Measurements from ENCODE around the gene VASN. TPM values are rescaled to one million over a fixed set of nuclear protein-coding genes. Genes with fewer than 3 reads are reported as not detected.

Gene VASN
- total and polyA plus RNA-seq, 3 experiments from 2014 or later = 0.31 TPM; not detected in 2

- no peaks in the 10 kb centered on the region for H3K27me3 ChIP-seq (ENCODE audit: insufficient read depth, low read length, poor library complexity, severe bottlenecking)
- no peaks in the 10 kb centered on the region for H3K4me1 ChIP-seq (ENCODE audit: insufficient read depth, low read length)
- Mint-ChIP-seq H3K4me1 (peaks cover 23 to 43% (median 31%) of the 10 kb centered on the region in 3 donors), H3K27me3 (peaks cover 0 to 9% of the 10 kb centered on the region in 2 donors), H3K4me3 (peak overlapping the region in 1 of 7 donors; percentile 82), H3K36me3 (peaks cover 4 to 88% (median 9%) of the 10 kb centered on the region in 3 donors), H3K9me3 (peaks cover 0 to 5% (median 0%) of the 10 kb centered on the region in 5 donors), H3K27ac (peak overlapping the region in 4 of 8 donors; percentile 19 to 87 (median 70))
- no peak overlapping the region for H3K27ac ChIP-seq (ENCODE audit: low read depth, low read length)
- no peak for DNase-seq
- CTCF ChIA-PET = interaction anchor here (0.6 to 3.5 kb wide), 26 partner anchors 10 to 490 kb away, joined by 3 to 34 read pairs (median 6); partner anchors contain the start of genes CORO7 and PAM16
- no peak overlapping the region for H3K4me3 ChIP-seq (ENCODE audit: low read length)
- H3K9me3 ChIP-seq (ENCODE audit: low read length) = no peaks in the 10 kb centered on the region
- POLR2A ChIA-PET = no interaction called here
- peaks cover 83% of the 10 kb centered on the region for H3K36me3 ChIP-seq (ENCODE audit: insufficient read depth, low read length)
Measured at GRCh38 chr16:4403133-4403949, 31.7 kb downstream of the VASN start.

- H3K27ac ChIP-seq (ENCODE audit: low read depth, low read length) = no peak overlapping the region
- H3K27me3 Mint-ChIP-seq = peaks cover 0 to 8% of the 10 kb centered on the region in 2 donors
- peak in 2 of 5 donors; percentile 34 to 55 for DNase-seq
- H3K4me3 Mint-ChIP-seq = peak overlapping the region in 5 of 7 donors; percentile 22 to 82 (median 60)
- POLR2A ChIA-PET = no interaction called here
- H3K9me3 Mint-ChIP-seq = peaks cover 0 to 5% (median 0%) of the 10 kb centered on the region in 5 donors
- no peaks in the 10 kb centered on the region for H3K27me3 ChIP-seq (ENCODE audit: insufficient read depth, low read length, poor library complexity, severe bottlenecking)
- peaks cover 20 to 45% (median 26%) of the 10 kb centered on the region in 3 donors for H3K4me1 Mint-ChIP-seq
- H3K27ac Mint-ChIP-seq = peak overlapping the region; percentile 43 to 89 (median 81)
- H3K36me3 ChIP-seq (ENCODE audit: insufficient read depth, low read length) = peaks cover 87% of the 10 kb centered on the region
- H3K9me3 ChIP-seq (ENCODE audit: low read length) = no peaks in the 10 kb centered on the region
- H3K4me3 ChIP-seq (ENCODE audit: low read length) = no peak overlapping the region
- no peaks in the 10 kb centered on the region for H3K4me1 ChIP-seq (ENCODE audit: insufficient read depth, low read length)
- H3K36me3 Mint-ChIP-seq = peaks cover 4 to 92% (median 9%) of the 10 kb centered on the region in 3 donors
- CTCF ChIA-PET = interaction anchor here (1.3 to 3.5 kb wide), 6 partner anchors 9 to 144 kb away, joined by 3 to 34 read pairs (median 8); no protein-coding TSS in a partner anchor
Measured at GRCh38 chr16:4404247-4404966, 32.8 kb downstream of the VASN start.

GRCh38 chr16:4404967-4405696 is 33.5 kb downstream of the VASN start:
- peaks cover 0 to 5% (median 0%) of the 10 kb centered on the region in 5 donors for H3K9me3 Mint-ChIP-seq
- no peaks in the 10 kb centered on the region for H3K27me3 ChIP-seq (ENCODE audit: insufficient read depth, low read length, poor library complexity, severe bottlenecking)
- DNase-seq = no peak
- peak overlapping the region in 5 of 7 donors; percentile 22 to 82 (median 60) for H3K4me3 Mint-ChIP-seq
- H3K4me1 Mint-ChIP-seq = peaks cover 17 to 42% (median 23%) of the 10 kb centered on the region in 3 donors
- H3K27ac ChIP-seq (ENCODE audit: low read depth, low read length) = no peak overlapping the region
- no peaks in the 10 kb centered on the region for H3K9me3 ChIP-seq (ENCODE audit: low read length)
- H3K4me3 ChIP-seq (ENCODE audit: low read length) = no peak overlapping the region
- CTCF ChIA-PET = interaction anchor here (0.9 to 3.5 kb wide), 3 partner anchors 31 to 50 kb away, joined by 3 to 12 read pairs (median 4); no protein-coding TSS in a partner anchor
- POLR2A ChIA-PET = no interaction called here
- peaks cover 5% of the 10 kb centered on the region for H3K4me1 ChIP-seq (ENCODE audit: insufficient read depth, low read length)
- H3K27ac Mint-ChIP-seq = peak overlapping the region in 6 of 8 donors; percentile 43 to 93 (median 82)
- peaks cover 0 to 7% of the 10 kb centered on the region in 2 donors for H3K27me3 Mint-ChIP-seq
- H3K36me3 ChIP-seq (ENCODE audit: insufficient read depth, low read length) = peaks cover 87% of the 10 kb centered on the region
- peaks cover 4 to 90% (median 9%) of the 10 kb centered on the region in 3 donors for H3K36me3 Mint-ChIP-seq

GRCh38 chr16:4407543-4408322 is 36.1 kb downstream of the VASN start:
- peaks cover 0 to 5% of the 10 kb centered on the region in 2 donors for H3K27me3 Mint-ChIP-seq
- peak overlapping the region in 1 of 7 donors; percentile 32 for H3K4me3 Mint-ChIP-seq
- peak overlapping the region in 1 of 8 donors; percentile 87 for H3K27ac Mint-ChIP-seq
- DNase-seq = peak in 1 of 5 donors; percentile 13
- Histone ChIP-seq H3K27ac (ENCODE audit: low read depth, low read length) (no peak overlapping the region), H3K4me1 (ENCODE audit: insufficient read depth, low read length) (peaks cover 15% of the 10 kb centered on the region), H3K4me3 (ENCODE audit: low read length) (no peak overlapping the region), H3K27me3 (ENCODE audit: insufficient read depth, low read length, poor library complexity, severe bottlenecking) (no peaks in the 10 kb centered on the region), H3K36me3 (ENCODE audit: insufficient read depth, low read length) (peaks cover 93% of the 10 kb centered on the region), H3K9me3 (ENCODE audit: low read length) (no peaks in the 10 kb centered on the region)
- peaks cover 0 to 91% (median 7%) of the 10 kb centered on the region in 3 donors for H3K36me3 Mint-ChIP-seq
- ChIA-PET POLR2A (no interaction called here), CTCF (no interaction called here)
- peaks cover 21 to 44% (median 34%) of the 10 kb centered on the region in 3 donors for H3K4me1 Mint-ChIP-seq
- H3K9me3 Mint-ChIP-seq = peaks cover 0 to 5% (median 0%) of the 10 kb centered on the region in 5 donors

GRCh38 chr16:4408323-4408690 is 36.7 kb downstream of the VASN start:
- H3K4me3 ChIP-seq (ENCODE audit: low read length) = no peak overlapping the region
- H3K27me3 ChIP-seq (ENCODE audit: insufficient read depth, low read length, poor library complexity, severe bottlenecking) = no peaks in the 10 kb centered on the region
- H3K36me3 Mint-ChIP-seq = peaks cover 0 to 93% (median 7%) of the 10 kb centered on the region in 3 donors
- peaks cover 25 to 46% (median 40%) of the 10 kb centered on the region in 3 donors for H3K4me1 Mint-ChIP-seq
- peaks cover 21% of the 10 kb centered on the region for H3K4me1 ChIP-seq (ENCODE audit: insufficient read depth, low read length)
- DNase-seq = peak in 1 of 5 donors; percentile 13
- H3K36me3 ChIP-seq (ENCODE audit: insufficient read depth, low read length) = peaks cover 93% of the 10 kb centered on the region
- peaks cover 0 to 3% of the 10 kb centered on the region in 2 donors for H3K27me3 Mint-ChIP-seq
- H3K27ac Mint-ChIP-seq = peak overlapping the region in 1 of 8 donors; percentile 89
- H3K27ac ChIP-seq (ENCODE audit: low read depth, low read length) = no peak overlapping the region
- CTCF ChIA-PET = no interaction called here
- POLR2A ChIA-PET = no interaction called here
- H3K4me3 Mint-ChIP-seq = peak overlapping the region in 1 of 7 donors; percentile 32
- no peaks in the 10 kb centered on the region for H3K9me3 ChIP-seq (ENCODE audit: low read length)
- H3K9me3 Mint-ChIP-seq = peaks cover 0 to 5% (median 0%) of the 10 kb centered on the region in 5 donors

- peaks cover 84% of the 10 kb centered on the region for H3K36me3 ChIP-seq (ENCODE audit: insufficient read depth, low read length)
- H3K27ac Mint-ChIP-seq = peak overlapping the region in 4 of 8 donors; percentile 29 to 89 (median 70)
- POLR2A ChIA-PET = no interaction called here
Measured at GRCh38 chr16:4409081-4409932, 37.7 kb downstream of the VASN start.

More at GRCh38 chr16:4409081-4409932, 37.7 kb downstream of the VASN start:
- no peaks in the 10 kb centered on the region for H3K9me3 ChIP-seq (ENCODE audit: low read length)
- peak in 1 of 5 donors; percentile 21 for DNase-seq
- no peak overlapping the region for H3K4me3 Mint-ChIP-seq
- H3K27me3 Mint-ChIP-seq = peaks cover 0 to 5% of the 10 kb centered on the region in 2 donors
- H3K4me1 ChIP-seq (ENCODE audit: insufficient read depth, low read length) = peaks cover 31% of the 10 kb centered on the region
- H3K4me3 ChIP-seq (ENCODE audit: low read length) = no peak overlapping the region
- no peaks in the 10 kb centered on the region for H3K27me3 ChIP-seq (ENCODE audit: insufficient read depth, low read length, poor library complexity, severe bottlenecking)
- H3K9me3 Mint-ChIP-seq = peaks cover 0 to 5% (median 0%) of the 10 kb centered on the region in 5 donors
- CTCF ChIA-PET = no interaction called here
- peaks cover 0 to 89% (median 6%) of the 10 kb centered on the region in 3 donors for H3K36me3 Mint-ChIP-seq
- peaks cover 29 to 51% (median 45%) of the 10 kb centered on the region in 3 donors for H3K4me1 Mint-ChIP-seq
- no peak overlapping the region for H3K27ac ChIP-seq (ENCODE audit: low read depth, low read length)

All from CD8-positive, alpha-beta memory T cell (primary cell).